OCI-LY3 (cell line): ENCODE measurements around the gene PRPH2.
A peak's percentile ranks its signal among the peaks of the same experiment; 100 is the strongest.

Experiments used
- H2AFZ ChIP-seq: fragments of 200-600, 300-600 bp; shearing (Covaris generic); 2 replicates; pipeline ENCODE4 v1.6.0; 2014; ENCODE audit warnings: antibody characterized with exemption, low read depth, low read length
- H3K27ac ChIP-seq: fragments of 200-600, 300-600 bp; sonication (generic); 2 replicates; pipeline ENCODE4 v1.5.1; 2014; ENCODE audit warnings: mild to moderate bottlenecking, low read length, moderate library complexity, mixed read lengths
- H3K27me3 ChIP-seq: fragments of 200-600, 300-600 bp; sonication (generic); 2 replicates; pipeline ENCODE4 v1.6.1; 2014; ENCODE audit warnings: low read depth, low read length, mixed read lengths
- H3K36me3 ChIP-seq: fragments of 200-600, 300-600 bp; sonication (generic); replicated peaks from 2 replicates; pipeline ENCODE3; 2014; ENCODE audit warnings: low read depth, low read length, mixed read lengths
- H3K4me1 ChIP-seq: fragments of 300-600, 200-600 bp; sonication (generic); 2 replicates; pipeline ENCODE4 v1.6.1; 2014; ENCODE audit warnings: low read length, mixed read lengths
- H3K4me2 ChIP-seq: fragments of 200-600, 300-600 bp; sonication (generic); 2 replicates; pipeline ENCODE4 v1.6.1; 2014; ENCODE audit warnings: low read length, mixed read lengths
- H3K4me3 ChIP-seq: fragments of 300-600, 200-600 bp; sonication (generic); 2 replicates; pipeline ENCODE4 v1.5.1; 2014; ENCODE audit warnings: antibody characterized with exemption, mild to moderate bottlenecking, low read length, moderate library complexity
- H3K79me2 ChIP-seq: fragments of 300-600, 200-600 bp; shearing (Covaris generic); 2 replicates; pipeline ENCODE4 v1.6.1; 2014; ENCODE audit warnings: mild to moderate bottlenecking, low read length, mixed read lengths
- H3K9ac ChIP-seq: fragments of 300-600, 200-600 bp; shearing (Covaris generic); 2 replicates; pipeline ENCODE4 v1.6.0; 2014; ENCODE audit warnings: mild to moderate bottlenecking, low read length, moderate library complexity
- H3K9me3 ChIP-seq: fragments of 200-600, 300-600 bp; shearing (Covaris generic); 2 replicates; pipeline ENCODE4 v1.6.1; 2014; ENCODE audit warnings: low read length, mixed read lengths; ENCODE audit not compliant: insufficient read depth
- H4K20me1 ChIP-seq: fragments of 200-600, 300-600 bp; sonication (generic); 2 replicates; pipeline ENCODE4 v1.6.1; 2016; ENCODE audit warnings: low read length, mixed read lengths; ENCODE audit not compliant: insufficient read depth
- EZH2phosphoT487 ChIP-seq: fragments of 200-600 bp; shearing (Covaris generic); IDR thresholded peaks from 2 replicates; pipeline ENCODE4 v1.6.1; 2018; ENCODE audit warnings: antibody characterized with exemption, mixed run types, low read depth
- TF ChIP-seq, protein P1 (sequence below): fragments of 200-600, 300-600 bp; sonication (generic); IDR thresholded peaks from 2 replicates; pipeline ENCODE4 v1.5.1; 2014; ENCODE audit warnings: antibody characterized with exemption, low read length, low read depth

PRPH2 gene

DNA sequence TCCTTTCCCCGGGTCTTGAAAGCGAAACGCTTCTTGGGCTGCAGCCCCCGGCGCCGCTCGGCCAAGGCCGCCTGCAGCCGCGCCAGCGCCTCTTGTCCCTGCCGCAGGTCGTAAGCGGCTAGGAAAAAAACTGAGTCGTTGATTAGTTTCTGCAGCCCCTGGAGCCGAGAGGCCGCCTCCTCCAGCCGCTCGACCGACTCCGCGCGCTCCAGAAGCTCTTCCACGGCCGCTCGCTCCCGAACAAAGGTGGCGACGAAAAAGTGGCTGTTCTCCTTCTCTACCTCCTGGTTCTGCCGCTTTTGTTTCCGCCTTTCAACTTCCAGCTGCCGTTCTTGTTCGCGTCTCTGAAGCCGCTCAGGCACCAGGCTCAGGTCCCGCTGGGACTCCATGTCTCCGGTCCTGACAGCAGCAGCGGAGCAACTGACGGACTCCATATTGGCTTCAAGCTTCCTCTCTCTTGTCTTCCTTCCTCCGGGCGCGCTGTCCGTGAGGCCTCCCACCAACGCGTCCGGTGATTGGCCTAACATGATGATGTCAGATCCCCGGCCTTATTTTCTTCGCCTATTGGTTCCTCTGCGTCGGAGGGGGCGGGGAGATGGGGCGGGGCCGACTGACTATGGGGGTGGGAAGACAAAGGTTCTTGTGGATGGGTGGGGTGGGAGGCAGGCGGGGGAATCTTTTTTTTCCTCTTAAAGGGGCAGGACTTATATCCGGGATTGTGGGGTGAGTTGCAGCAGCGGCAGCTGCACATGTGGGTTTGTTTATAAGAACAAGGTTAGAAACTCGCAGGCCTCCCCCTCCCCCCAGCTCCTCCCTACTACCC, 23.5 kb upstream of the PRPH2 start, which contains the start of gene TBCC:
TSS of gene TBCC (minus strand) at position 464 of the 823 bp plus-strand sequence. CDS start at position 434, 30 bp downstream.
- Histone ChIP-seq H2AFZ (peak within 1 kb of the TSS; percentile 62), H3K4me2 (peak within 1 kb of the TSS; percentile 96), H3K9me3 (no peaks in the 10 kb centered on the region), H3K9ac (peak within 1 kb of the TSS; percentile 85), H4K20me1 (peaks cover 8% of the 10 kb centered on the region; the same call in 1 of the 2 replicates), H3K4me1 (peaks cover 26% of the 10 kb centered on the region), H3K4me3 (peak within 1 kb of the TSS; percentile 83), H3K27me3 (no peaks in the 10 kb centered on the region), H3K36me3 (peaks cover 13% of the 10 kb centered on the region), H3K27ac (peak within 1 kb of the TSS; percentile 92), H3K79me2 (peaks cover 22% of the 10 kb centered on the region)
- no peak for TF ChIP-seq EZH2phosphoT487
- TF ChIP-seq, protein P1, sequence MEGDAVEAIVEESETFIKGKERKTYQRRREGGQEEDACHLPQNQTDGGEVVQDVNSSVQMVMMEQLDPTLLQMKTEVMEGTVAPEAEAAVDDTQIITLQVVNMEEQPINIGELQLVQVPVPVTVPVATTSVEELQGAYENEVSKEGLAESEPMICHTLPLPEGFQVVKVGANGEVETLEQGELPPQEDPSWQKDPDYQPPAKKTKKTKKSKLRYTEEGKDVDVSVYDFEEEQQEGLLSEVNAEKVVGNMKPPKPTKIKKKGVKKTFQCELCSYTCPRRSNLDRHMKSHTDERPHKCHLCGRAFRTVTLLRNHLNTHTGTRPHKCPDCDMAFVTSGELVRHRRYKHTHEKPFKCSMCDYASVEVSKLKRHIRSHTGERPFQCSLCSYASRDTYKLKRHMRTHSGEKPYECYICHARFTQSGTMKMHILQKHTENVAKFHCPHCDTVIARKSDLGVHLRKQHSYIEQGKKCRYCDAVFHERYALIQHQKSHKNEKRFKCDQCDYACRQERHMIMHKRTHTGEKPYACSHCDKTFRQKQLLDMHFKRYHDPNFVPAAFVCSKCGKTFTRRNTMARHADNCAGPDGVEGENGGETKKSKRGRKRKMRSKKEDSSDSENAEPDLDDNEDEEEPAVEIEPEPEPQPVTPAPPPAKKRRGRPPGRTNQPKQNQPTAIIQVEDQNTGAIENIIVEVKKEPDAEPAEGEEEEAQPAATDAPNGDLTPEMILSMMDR, result no peak

DNA sequence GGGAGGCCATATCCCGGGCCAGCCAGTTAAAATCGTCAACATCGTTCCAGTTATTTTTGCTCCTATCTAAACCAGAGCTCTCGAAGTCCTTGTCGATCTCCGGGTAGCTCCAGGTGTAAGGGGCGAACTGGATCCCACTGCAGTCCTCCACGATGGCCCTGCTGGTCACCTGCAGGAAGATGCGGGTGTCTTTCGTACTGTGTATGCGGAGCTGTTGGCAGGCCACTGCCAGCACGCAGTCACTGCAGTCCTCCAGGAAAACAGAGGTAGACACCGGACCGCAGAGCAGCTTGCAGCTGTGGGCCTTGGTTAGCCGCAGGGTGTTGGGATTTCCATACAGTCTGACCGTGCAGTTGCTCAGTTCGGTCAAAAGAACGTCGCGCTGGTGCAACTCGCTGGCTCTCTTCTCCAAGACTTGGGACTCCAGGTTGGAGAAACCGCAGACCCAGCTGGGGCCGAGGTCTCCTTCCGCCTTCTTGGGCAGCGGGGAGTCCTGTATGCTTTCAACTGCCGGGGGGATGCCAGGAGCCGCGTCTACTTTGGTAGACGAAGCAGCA, 22.8 kb upstream of the PRPH2 start:
- Histone ChIP-seq H3K27ac (peak overlapping the region; percentile 63), H3K9ac (peak overlapping the region; percentile 84), H3K4me1 (peaks cover 26% of the 10 kb centered on the region), H3K4me3 (peak overlapping the region; percentile 83), H3K9me3 (no peaks in the 10 kb centered on the region), H3K4me2 (peak overlapping the region; percentile 96), H3K36me3 (peaks cover 13% of the 10 kb centered on the region), H3K27me3 (no peaks in the 10 kb centered on the region), H3K79me2 (peaks cover 22% of the 10 kb centered on the region), H2AFZ (no peak overlapping the region), H4K20me1 (peaks cover 8% of the 10 kb centered on the region; the same call in 1 of the 2 replicates)
- TF ChIP-seq, protein P1, result no peak
- no peak for TF ChIP-seq EZH2phosphoT487

DNA sequence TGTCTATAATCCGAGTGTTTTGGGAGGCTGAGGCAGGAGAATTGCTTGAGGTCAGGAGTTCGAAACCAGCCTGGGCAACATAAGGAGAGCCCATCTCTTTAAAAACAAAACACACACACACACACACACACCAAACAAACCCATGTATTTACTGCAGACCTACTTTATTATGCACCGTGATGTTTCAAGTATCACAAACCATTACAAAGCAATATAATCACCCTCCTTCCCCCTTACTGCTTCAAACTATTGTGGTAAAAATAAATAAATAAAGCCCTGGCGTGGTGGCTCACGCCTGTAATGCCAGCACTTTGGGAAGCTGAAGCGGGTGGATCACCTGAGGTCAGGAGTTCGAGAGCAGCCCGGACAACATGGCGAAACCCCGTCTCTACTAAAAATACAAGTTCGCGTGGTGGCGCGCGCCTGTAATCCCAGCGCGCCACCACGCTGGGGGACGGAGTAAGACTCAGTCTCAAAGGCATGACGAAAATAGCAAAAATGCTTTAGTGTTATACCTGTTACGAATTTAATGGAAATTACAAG, 22.0 kb upstream of the PRPH2 start:
- Histone ChIP-seq H3K36me3 (peaks cover 13% of the 10 kb centered on the region), H3K79me2 (peaks cover 22% of the 10 kb centered on the region), H3K4me2 (peak overlapping the region; percentile 96), H3K4me3 (peak overlapping the region; percentile 83), H3K9me3 (no peaks in the 10 kb centered on the region), H3K9ac (no peak overlapping the region), H2AFZ (no peak overlapping the region), H3K27ac (no peak overlapping the region), H4K20me1 (peaks cover 8% of the 10 kb centered on the region; the same call in 1 of the 2 replicates), H3K27me3 (no peaks in the 10 kb centered on the region), H3K4me1 (peaks cover 26% of the 10 kb centered on the region)
- TF ChIP-seq, protein P1, result no peak
- no peak for TF ChIP-seq EZH2phosphoT487
